GM23248 (cell line): Measurements from ENCODE around the gene ABCC1.

Source experiments
- EZH2 ChIP-seq: fragments of 200-600 bp; sonication (generic); IDR thresholded peaks from 2 replicates; pipeline ENCODE4 v1.6.1; 2018; ENCODE audit warnings: antibody characterized with exemption, mild to moderate bottlenecking; ENCODE audit not compliant: insufficient read depth, poor library complexity, severe bottlenecking
- EZH2phosphoT487 ChIP-seq: fragments of 200-600 bp; sonication (generic); IDR thresholded peaks from 2 replicates; pipeline ENCODE4 v1.6.1; 2018; ENCODE audit warnings: antibody characterized with exemption, moderate library complexity, mild to moderate bottlenecking, low read depth; ENCODE audit not compliant: insufficient read depth

DNA sequence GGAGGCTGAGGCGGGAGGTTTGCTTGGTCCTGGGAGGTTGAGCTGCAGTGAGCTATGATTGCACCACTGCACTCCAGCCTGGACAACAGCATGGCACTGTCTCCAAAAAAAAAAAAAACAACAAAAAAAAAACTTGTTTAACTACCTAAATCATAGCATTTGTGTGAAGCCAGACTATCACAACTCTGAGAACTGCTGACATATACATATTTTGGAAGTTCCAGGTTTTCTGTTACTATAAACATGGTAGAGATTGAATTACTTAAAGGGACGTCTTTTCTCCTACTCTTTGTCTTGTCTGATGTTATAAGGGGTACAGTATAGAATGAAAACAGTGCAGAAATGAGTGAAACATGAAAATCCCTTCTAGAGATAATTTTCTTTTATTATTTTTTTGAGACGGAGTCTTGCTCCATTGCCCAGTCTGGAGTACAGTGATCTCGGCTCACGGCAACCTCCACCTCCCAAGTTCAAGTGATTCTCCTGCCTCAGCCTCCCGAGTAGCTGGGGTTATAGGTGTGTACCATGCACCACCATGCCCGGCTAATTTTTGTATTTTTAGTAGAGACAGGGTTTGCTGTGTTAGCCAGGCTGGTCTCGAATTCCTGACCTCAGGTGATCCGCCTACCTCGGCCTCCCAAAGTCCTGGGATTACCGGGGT, 18.4 kb downstream of the ABCC1 start:
- TF ChIP-seq EZH2phosphoT487 (no peak), EZH2 (no peak)
